Liver (tissue), 9 donors: Measurements from ENCODE around the gene LYST. TPM values are rescaled to one million over a fixed set of nuclear protein-coding genes. Genes with fewer than 3 reads are reported as not detected.

Source experiments
- DNase-seq: peaks from one replicate; pipeline ENCODE4 v3.0.0-alpha.2; 2017; ENCODE audit warnings: low spot score
- H3K27ac ChIP-seq, 2 donors: one replicate each; pipeline ENCODE4 v1.7.0; 2013; ENCODE audit warnings: inconsistent platforms in 2 of 2, low read length in 2 of 2, control low read depth in 1 of 2, low read depth in 1 of 2, mild to moderate bottlenecking in 1 of 2
- H3K27me3 ChIP-seq, 4 donors: one replicate each; pipeline versions ENCODE4 v1.6.1 to v1.7.0; 2013; ENCODE audit warnings: low read length in 3 of 4, inconsistent platforms in 1 of 4, mild to moderate bottlenecking in 1 of 4, moderate library complexity in 1 of 4; ENCODE audit not compliant: control insufficient read depth in 4 of 4, insufficient read depth in 4 of 4
- H3K36me3 ChIP-seq, 4 donors: one replicate each; pipeline versions ENCODE4 v1.6.1 to v1.7.0; 2013; ENCODE audit warnings: low read length in 3 of 4, mild to moderate bottlenecking in 3 of 4, low read depth in 1 of 4, moderate library complexity in 1 of 4; ENCODE audit not compliant: control insufficient read depth in 4 of 4, insufficient read depth in 3 of 4
- H3K4me1 ChIP-seq, 4 donors: one replicate each; pipeline versions ENCODE4 v1.6.1 to v1.7.0; 2013; ENCODE audit warnings: low read length in 3 of 4, mild to moderate bottlenecking in 3 of 4, moderate library complexity in 1 of 4; ENCODE audit not compliant: control insufficient read depth in 4 of 4, insufficient read depth in 4 of 4
- H3K4me3 ChIP-seq, 3 donors: one replicate each; pipeline versions ENCODE4 v1.6.1 to v1.7.0; 2013; ENCODE audit warnings: low read length in 3 of 3, control low read depth in 1 of 3, low read depth in 1 of 3, mild to moderate bottlenecking in 1 of 3
- H3K9ac ChIP-seq, 2 donors: one replicate each; pipeline ENCODE4 v1.7.0; 2013; ENCODE audit warnings: low read length in 2 of 2, mild to moderate bottlenecking in 2 of 2, moderate library complexity in 2 of 2, control low read depth in 1 of 2, low read depth in 1 of 2
- H3K9me3 ChIP-seq, 4 donors: one replicate each; pipeline versions ENCODE4 v1.6.1 to v1.7.0; 2013; ENCODE audit warnings: low read length in 3 of 4; ENCODE audit not compliant: control insufficient read depth in 4 of 4
- CTCF ChIP-seq: fragments of 150-350 bp; IDR thresholded peaks from 2 replicates; pipeline ENCODE4 v1.5.1; 2017; ENCODE audit warnings: improper control_type of control experiment, low read depth, low read length; ENCODE audit not compliant: missing input control
- EGR1 ChIP-seq, 2 donors: IDR thresholded peaks; 2 replicates each; pipeline ENCODE4 v1.6.1; 2016 to 2018; ENCODE audit warnings: antibody characterized with exemption in 2 of 2, low read depth in 2 of 2
- FOXA1 ChIP-seq: IDR thresholded peaks from 2 replicates; pipeline ENCODE4 v1.6.1; 2016; ENCODE audit warnings: antibody characterized with exemption
- FOXA2 ChIP-seq: IDR thresholded peaks from 2 replicates; pipeline ENCODE4 v1.6.1; 2016; ENCODE audit warnings: antibody characterized with exemption
- GABPA ChIP-seq, 2 donors: IDR thresholded peaks in 1 of 2; conservative IDR thresholded peaks in 1 of 2; 2 replicates each; pipeline ENCODE4 v1.6.1; 2016; ENCODE audit warnings: antibody characterized with exemption in 2 of 2, mild to moderate bottlenecking in 1 of 2, moderate library complexity in 1 of 2
- HNF4A ChIP-seq, 2 donors: conservative IDR thresholded peaks; 2 replicates each; pipeline ENCODE4 v1.6.1; 2016; ENCODE audit warnings: antibody characterized with exemption in 2 of 2, mild to moderate bottlenecking in 2 of 2
- HNF4G ChIP-seq: IDR thresholded peaks from 2 replicates; pipeline ENCODE4 v1.6.1; 2016; ENCODE audit warnings: antibody characterized with exemption
- RAD21 ChIP-seq, 2 donors: IDR thresholded peaks; 2 replicates each; pipeline ENCODE4 v1.6.1; 2016; ENCODE audit warnings: antibody characterized with exemption in 2 of 2, mild to moderate bottlenecking in 2 of 2
- RXRA ChIP-seq, 2 donors: IDR thresholded peaks; 2 replicates each; pipeline ENCODE4 v1.6.1; 2017 to 2018; ENCODE audit warnings: antibody characterized with exemption in 2 of 2, mild to moderate bottlenecking in 1 of 2
- SP1 ChIP-seq: IDR thresholded peaks from 2 replicates; pipeline ENCODE4 v1.6.1; 2018; ENCODE audit warnings: antibody characterized with exemption, mild to moderate bottlenecking
- TAF1 ChIP-seq: conservative IDR thresholded peaks from 2 replicates; pipeline ENCODE4 v1.6.1; 2016; ENCODE audit warnings: antibody characterized with exemption, mild to moderate bottlenecking
- YY1 ChIP-seq: IDR thresholded peaks from 2 replicates; pipeline ENCODE4 v1.6.1; 2016; ENCODE audit warnings: antibody characterized with exemption, mild to moderate bottlenecking
- ZBTB33 ChIP-seq: IDR thresholded peaks from 2 replicates; pipeline ENCODE4 v1.6.1; 2016; ENCODE audit warnings: antibody characterized with exemption
- WGBS: extraction: QIAGEN DNeasy Blood & Tissue Kit; methylation state at CpG from one replicate; pipeline ENCODE4 v1.1.7; 2013; 5-methylcytosine and 5-hydroxymethylcytosine counted together
- polyA plus RNA-seq, 2 donors: library from polyadenylated mRNA; stranded (reverse) in 1 of 2; unstranded in 1 of 2; fragments of 200-250 nt in 1 of 2; fragments of >200 nt in 1 of 2; fragmentation: Nextera tagmentation in 1 of 2; extraction: Ambion mirVana in 1 of 2; gene quantifications; one replicate each; pipeline versions ENCODE4 v1.2.1 to v1.2.3, GENCODE V29; 2013 to 2015
- total RNA-seq, 2 donors: library from RNA; depleted of rRNA; stranded (reverse); fragments of >200 nt; gene quantifications; one replicate each; pipeline ENCODE4 v1.2.3, GENCODE V29; 2014
- TF ChIP-seq, protein P1 (sequence below): IDR thresholded peaks from 2 replicates; pipeline ENCODE4 v1.6.1; 2016; ENCODE audit warnings: antibody characterized with exemption
- TF ChIP-seq, protein P2 (sequence below): IDR thresholded peaks from 2 replicates; pipeline ENCODE4 v1.6.1; 2016; ENCODE audit warnings: antibody characterized with exemption, mild to moderate bottlenecking
- donor health status: healthy.
- donor health status: healthy.
- donor health status: healthy.
- donor health status: healthy.
- donor health status: healthy.

LYST gene
- total and polyA plus RNA-seq, 4 donors = 3.4 to 45.9 (median 14.2) TPM

- DNase-seq = no peak
- no peak overlapping the region for H3K4me3 ChIP-seq
- no peak overlapping the region for H3K27ac ChIP-seq
- H3K9ac ChIP-seq = no peak overlapping the region
- no peaks in the 10 kb centered on the region for H3K9me3 ChIP-seq
- H3K36me3 ChIP-seq = no peaks in the 10 kb centered on the region
- WGBS = 25% methylated on average over 2 of the region's 2 CpGs
- TF ChIP-seq RXRA (IDR thresholded peaks at IDR 0.05) (no peak), CTCF (peak; percentile 53), RAD21 (IDR thresholded peaks at IDR 0.05) (peak; percentile 78)
- H3K27me3 ChIP-seq = no peaks in the 10 kb centered on the region
- peaks cover 3 to 20% (median 7%) of the 10 kb centered on the region in 4 donors for H3K4me1 ChIP-seq
Measured at GRCh38 chr1:235843461-235843961, 23.2 kb downstream of the LYST start.

- TF ChIP-seq GABPA (IDR thresholded peaks at IDR 0.05 in 1 of 2, conservative IDR thresholded peaks at IDR 0.05 in 1 of 2) (no peak), RAD21 (IDR thresholded peaks at IDR 0.05) (no peak), TAF1 (no peak), EGR1 (IDR thresholded peaks at IDR 0.05; ENCODE audit: low read depth in 2 of 2) (no peak), FOXA1 (no peak), FOXA2 (no peak), SP1 (no peak)
- TF ChIP-seq, protein P1, sequence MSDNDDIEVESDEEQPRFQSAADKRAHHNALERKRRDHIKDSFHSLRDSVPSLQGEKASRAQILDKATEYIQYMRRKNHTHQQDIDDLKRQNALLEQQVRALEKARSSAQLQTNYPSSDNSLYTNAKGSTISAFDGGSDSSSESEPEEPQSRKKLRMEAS = no peak
- Histone ChIP-seq H3K36me3 (no peaks in the 10 kb centered on the region), H3K27me3 (no peaks in the 10 kb centered on the region), H3K27ac (no peak overlapping the region), H3K4me3 (no peak overlapping the region), H3K4me1 (peaks cover 3 to 20% (median 7%) of the 10 kb centered on the region in 4 donors), H3K9me3 (no peaks in the 10 kb centered on the region), H3K9ac (no peak overlapping the region)
- 84% methylated on average over 1 of the region's 1 CpG for WGBS
- no peak for DNase-seq
Measured at GRCh38 chr1:235841938-235842545, 24.7 kb downstream of the LYST start.

DNA sequence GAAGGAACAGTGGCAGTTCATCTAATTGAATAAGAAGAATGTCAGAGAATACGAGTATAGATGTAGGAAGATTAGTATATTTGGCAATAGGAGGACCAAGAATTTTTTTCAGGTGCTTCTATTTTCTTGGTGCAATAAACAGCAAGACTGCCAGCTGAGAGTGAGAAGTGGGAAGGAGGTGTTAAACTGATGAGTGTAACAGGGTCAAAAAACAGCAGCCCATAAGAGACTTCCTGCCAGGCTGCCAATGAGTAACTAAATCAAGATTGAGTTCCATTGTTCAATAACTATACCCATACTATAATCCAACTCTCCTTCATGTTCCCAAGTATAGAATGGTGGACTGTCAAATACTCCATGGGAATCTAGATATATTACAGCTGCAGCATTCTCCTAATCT, 28.7 kb downstream of the LYST start:
- no peak for DNase-seq
- peaks cover 0 to 10% (median 4%) of the 10 kb centered on the region in 4 donors for H3K4me1 ChIP-seq
- no peak for TF ChIP-seq EGR1 (IDR thresholded peaks at IDR 0.05; ENCODE audit: low read depth in 2 of 2)
- no peak for TF ChIP-seq HNF4A (conservative IDR thresholded peaks at IDR 0.05)
- TF ChIP-seq ZBTB33 = no peak
- TF ChIP-seq, protein P1 = no peak
- TF ChIP-seq SP1 = no peak
- TF ChIP-seq, protein P2, sequence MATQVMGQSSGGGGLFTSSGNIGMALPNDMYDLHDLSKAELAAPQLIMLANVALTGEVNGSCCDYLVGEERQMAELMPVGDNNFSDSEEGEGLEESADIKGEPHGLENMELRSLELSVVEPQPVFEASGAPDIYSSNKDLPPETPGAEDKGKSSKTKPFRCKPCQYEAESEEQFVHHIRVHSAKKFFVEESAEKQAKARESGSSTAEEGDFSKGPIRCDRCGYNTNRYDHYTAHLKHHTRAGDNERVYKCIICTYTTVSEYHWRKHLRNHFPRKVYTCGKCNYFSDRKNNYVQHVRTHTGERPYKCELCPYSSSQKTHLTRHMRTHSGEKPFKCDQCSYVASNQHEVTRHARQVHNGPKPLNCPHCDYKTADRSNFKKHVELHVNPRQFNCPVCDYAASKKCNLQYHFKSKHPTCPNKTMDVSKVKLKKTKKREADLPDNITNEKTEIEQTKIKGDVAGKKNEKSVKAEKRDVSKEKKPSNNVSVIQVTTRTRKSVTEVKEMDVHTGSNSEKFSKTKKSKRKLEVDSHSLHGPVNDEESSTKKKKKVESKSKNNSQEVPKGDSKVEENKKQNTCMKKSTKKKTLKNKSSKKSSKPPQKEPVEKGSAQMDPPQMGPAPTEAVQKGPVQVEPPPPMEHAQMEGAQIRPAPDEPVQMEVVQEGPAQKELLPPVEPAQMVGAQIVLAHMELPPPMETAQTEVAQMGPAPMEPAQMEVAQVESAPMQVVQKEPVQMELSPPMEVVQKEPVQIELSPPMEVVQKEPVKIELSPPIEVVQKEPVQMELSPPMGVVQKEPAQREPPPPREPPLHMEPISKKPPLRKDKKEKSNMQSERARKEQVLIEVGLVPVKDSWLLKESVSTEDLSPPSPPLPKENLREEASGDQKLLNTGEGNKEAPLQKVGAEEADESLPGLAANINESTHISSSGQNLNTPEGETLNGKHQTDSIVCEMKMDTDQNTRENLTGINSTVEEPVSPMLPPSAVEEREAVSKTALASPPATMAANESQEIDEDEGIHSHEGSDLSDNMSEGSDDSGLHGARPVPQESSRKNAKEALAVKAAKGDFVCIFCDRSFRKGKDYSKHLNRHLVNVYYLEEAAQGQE = no peak
- TF ChIP-seq FOXA2 = no peak
- no peak for TF ChIP-seq FOXA1
- no peak for TF ChIP-seq YY1
- TF ChIP-seq HNF4G = no peak
- no peak overlapping the region for H3K4me3 ChIP-seq
- WGBS = 79% methylated on average over 1 of the region's 1 CpG
- H3K9me3 ChIP-seq = no peaks in the 10 kb centered on the region
- H3K27me3 ChIP-seq = no peaks in the 10 kb centered on the region
- H3K9ac ChIP-seq = no peak overlapping the region
- no peak overlapping the region for H3K27ac ChIP-seq
- H3K36me3 ChIP-seq = no peaks in the 10 kb centered on the region
